Activated CD8-positive, alpha-beta memory T cell treated with anti-CD3 and anti-CD28 coated beads, Interleukin-2, amount 50 U/mL, for 24 hours (primary cell): ENCODE data around the gene ABCA5.
A peak's percentile ranks its signal among the peaks of the same experiment; 100 is the strongest.

Experiments used
- DNase-seq: peaks from one replicate; pipeline ENCODE4 v3.0.0-alpha.2; 2020; ENCODE audit errors: extremely low read depth

ABCA5 gene

GRCh38 chr17:69254187-69254586, 72.7 kb downstream of the ABCA5 start:
- DNase-seq: no peak

GRCh38 chr17:69250641-69251040, 76.3 kb downstream of the ABCA5 start:
- no peak for DNase-seq

GRCh38 chr17:69246726-69247375, 80.1 kb downstream of the ABCA5 start:
- no peak for DNase-seq

GRCh38 chr17:69246202-69246601, 80.7 kb downstream of the ABCA5 start:
- no peak for DNase-seq

GRCh38 chr17:69245617-69246016, 81.3 kb downstream of the ABCA5 start:
- DNase-seq: no peak

- no peak for DNase-seq
These were observed 87.0 kb downstream of the ABCA5 start for GRCh38 chr17:69239611-69240600.

- DNase-seq: no peak
These were observed 90.0 kb downstream of the ABCA5 start for GRCh38 chr17:69236946-69237345.

- DNase-seq: no peak
These were observed 90.5 kb downstream of the ABCA5 start for GRCh38 chr17:69236464-69236863.

- peak; percentile 23 for DNase-seq
These were observed 91.4 kb downstream of the ABCA5 start for GRCh38 chr17:69235338-69236058.

- no peak for DNase-seq
These were observed 94.3 kb downstream of the ABCA5 start for GRCh38 chr17:69232650-69233049.

- no peak for DNase-seq
These were observed 95.4 kb downstream of the ABCA5 start for GRCh38 chr17:69231521-69231920.

- DNase-seq: no peak
These were observed 96.0 kb downstream of the ABCA5 start for GRCh38 chr17:69230939-69231338.

- DNase-seq: no peak
These were observed 98.4 kb downstream of the ABCA5 start, which contains the start of gene ABCA10 for GRCh38 chr17:69228576-69228975. ABCA10 (minus strand) TSS chr17:69228824; CDS start chr17:69225358, 3,466 bp downstream.

GRCh38 chr17:69228018-69228417, 98.9 kb downstream of the ABCA5 start:
- DNase-seq: no peak

- DNase-seq: no peak
These were observed 99.4 kb downstream of the ABCA5 start for GRCh38 chr17:69227541-69227940.

- no peak for DNase-seq
These were observed 103.1 kb downstream of the ABCA5 start for GRCh38 chr17:69223809-69224208.

- DNase-seq: no peak
These were observed 104.2 kb downstream of the ABCA5 start for GRCh38 chr17:69222707-69223258.

- no peak for DNase-seq
These were observed 106.8 kb downstream of the ABCA5 start for GRCh38 chr17:69220098-69220497.

GRCh38 chr17:69218986-69219385, 107.9 kb downstream of the ABCA5 start:
- no peak for DNase-seq

- DNase-seq: no peak
These were observed 113.7 kb downstream of the ABCA5 start for GRCh38 chr17:69213059-69213813.

- no peak for DNase-seq
These were observed 118.3 kb downstream of the ABCA5 start for GRCh38 chr17:69208640-69209039.
